Measurements from ENCODE around the gene MBTD1. TPM values are rescaled to one million over a fixed set of nuclear protein-coding genes. Genes with fewer than 3 reads are reported as not detected.
"Not testable (repeated sequence)": the region's sequence is repeated elsewhere in the genome, so short reads cannot be mapped to it uniquely, and the experiment has no call there.

MBTD1 gene
- total and polyA plus RNA-seq, 7 donors: 4.8 to 16.1 (median 12.5) TPM

GRCh38 chr17:51269991-51270390 lies 10.1 kb upstream of the MBTD1 start:
- WGBS, 2 donors: 95 to 96% methylated on average over 6 of the region's 6 CpGs

GRCh38 chr17:51264466-51264865 lies 4.6 kb upstream of the MBTD1 start:
- Histone ChIP-seq H3K36me3 (peaks cover 6 to 66% (median 21%) of the 10 kb centered on the region in 4 donors), H3K4me1 (peaks cover 0 to 21% (median 15%) of the 10 kb centered on the region in 4 donors)
- not testable (repeated sequence) for DNase-seq, H3K9me3 ChIP-seq, H3K27ac ChIP-seq, H3K27me3 ChIP-seq, H3K4me3 ChIP-seq
- intact Hi-C loops (cut with DNase I): loop anchor here (5.0 kb wide), 1 partner anchor 97 kb away; the partner anchor contains the start of gene NME2
- 72 to 96% methylated on average over 4 of the region's 4 CpGs for WGBS, 2 donors

More at GRCh38 chr17:51269991-51270390, 10.1 kb upstream of the MBTD1 start:
- Histone ChIP-seq H3K4me3 (no peak overlapping the region), H3K27me3 (no peaks in the 10 kb centered on the region), H3K27ac (no peak overlapping the region), H3K4me1 (no peaks in the 10 kb centered on the region), H3K9me3 (no peaks in the 10 kb centered on the region), H3K36me3 (peaks cover 6 to 82% (median 24%) of the 10 kb centered on the region in 4 donors)
- no peak for DNase-seq
- TF ChIP-seq POLR2AphosphoS5 (IDR thresholded peaks at IDR 0.05) (no peak), EP300 (IDR thresholded peaks at IDR 0.05) (no peak), CTCF (IDR thresholded peaks at IDR 0.05) (no peak), POLR2A (IDR thresholded peaks at IDR 0.05) (no peak)
- intact Hi-C loops (cut with DNase I): no loop called here

- peaks cover 6 to 54% (median 13%) of the 10 kb centered on the region in 4 donors for H3K36me3 ChIP-seq
- H3K27ac ChIP-seq: no peak overlapping the region
- WGBS, 2 donors: 88 to 92% methylated on average over 3 of the region's 3 CpGs
Measured at GRCh38 chr17:51263006-51263405, 3.2 kb upstream of the MBTD1 start.

GRCh38 chr17:51261024-51261963 lies 1.4 kb upstream of the MBTD1 start:
- Histone ChIP-seq H3K36me3 (peaks cover 0 to 37% (median 4%) of the 10 kb centered on the region in 4 donors), H3K27ac (peak overlapping the region; percentile 91 to 100 (median 94)), H3K4me3 (peak overlapping the region; percentile 92 to 96 (median 94)), H3K4me1 (peaks cover 0 to 52% (median 39%) of the 10 kb centered on the region in 4 donors), H3K27me3 (no peaks in the 10 kb centered on the region), H3K9me3 (no peaks in the 10 kb centered on the region)
- WGBS, 2 donors: 8 to 13% methylated on average over 42 of the region's 42 CpGs
- intact Hi-C loops (cut with DNase I): loop anchor here (5.0 kb wide), 1 partner anchor 94 kb away; the partner anchor contains the start of gene NME2
- TF ChIP-seq CTCF (IDR thresholded peaks at IDR 0.05): no peak
- no peak for TF ChIP-seq POLR2A (IDR thresholded peaks at IDR 0.05)
- no peak for TF ChIP-seq POLR2AphosphoS5 (IDR thresholded peaks at IDR 0.05)
- TF ChIP-seq EP300 (IDR thresholded peaks at IDR 0.05): no peak
- DNase-seq: peak; percentile 66

More at GRCh38 chr17:51263006-51263405, 3.2 kb upstream of the MBTD1 start:
- Histone ChIP-seq H3K9me3 (no peaks in the 10 kb centered on the region), H3K4me1 (peaks cover 0 to 35% (median 28%) of the 10 kb centered on the region in 4 donors), H3K4me3 (no peak overlapping the region), H3K27me3 (no peaks in the 10 kb centered on the region)
- intact Hi-C loops (cut with DNase I): loop anchor here (5.0 kb wide), 1 partner anchor 96 kb away; the partner anchor contains the start of gene NME2
- no peak for DNase-seq
- TF ChIP-seq EP300 (IDR thresholded peaks at IDR 0.05): no peak
- TF ChIP-seq POLR2AphosphoS5 (IDR thresholded peaks at IDR 0.05): no peak
- no peak for TF ChIP-seq CTCF (IDR thresholded peaks at IDR 0.05)
- TF ChIP-seq POLR2A (IDR thresholded peaks at IDR 0.05): no peak
